ENCODE measurements around the gene ALCAM. TPM values are rescaled to one million over a fixed set of nuclear protein-coding genes. Genes with fewer than 3 reads are reported as not detected.
"Not testable (repeated sequence)": the region's sequence is repeated elsewhere in the genome, so short reads cannot be mapped to it uniquely, and the experiment has no call there.

The ALCAM gene
- total and polyA plus RNA-seq, 2 donors (not counting 1 experiment from before 2014, with no cell fraction given) = 168 to 188 TPM

- Histone ChIP-seq H4K20me1 (ENCODE audit: control insufficient read depth, extremely low read depth, insufficient read depth, low read length) (no peaks in the 10 kb centered on the region), H3K27me3 (ENCODE audit: control insufficient read depth, insufficient read depth, low read length) (no peaks in the 10 kb centered on the region), H3K9me3 (ENCODE audit: control insufficient read depth, insufficient read depth, low read depth, low read length) (no peaks in the 10 kb centered on the region), H3K79me2 (ENCODE audit: control insufficient read depth, insufficient read depth, low read length) (peaks cover 59% of the 10 kb centered on the region), H3K36me3 (ENCODE audit: control insufficient read depth, insufficient read depth, low read length) (peaks cover 2% of the 10 kb centered on the region), H3K9ac (ENCODE audit: insufficient read depth, low read length) (no peak overlapping the region), H3K4me2 (ENCODE audit: extremely low read depth, insufficient read depth, low read length) (peak overlapping the region; percentile 52), H3K27ac (ENCODE audit: insufficient read depth, low read length) (no peak overlapping the region), H2AFZ (ENCODE audit: low read length) (no peak overlapping the region), H3K4me3 (replicated peaks in 1 of 4; ENCODE audit: control extremely low read depth in 1 of 4, insufficient read depth in 1 of 4, low read depth in 3 of 4, low read length in 4 of 4) (no peak overlapping the region), H3K4me1 (ENCODE audit: control insufficient read depth, extremely low read depth, insufficient read depth, low read length) (no peaks in the 10 kb centered on the region)
- no peak for TF ChIP-seq EZH2 (IDR thresholded peaks at IDR 0.05; ENCODE audit: low read length, missing control alignments)
- TF ChIP-seq CTCF (conservative IDR thresholded peaks at IDR 0.05 in 1 of 2, IDR thresholded peaks at IDR 0.05 in 1 of 2; ENCODE audit: low read depth in 1 of 2, low read length in 2 of 2) = no peak
- DNase-seq (ENCODE audit: low read depth in 2 of 2) = no peak
Observed at GRCh38 chr3:105385819-105386508, 19.3 kb downstream of the ALCAM start.

- Histone ChIP-seq H3K9ac (ENCODE audit: insufficient read depth, low read length) (no peak overlapping the region), H3K79me2 (ENCODE audit: control insufficient read depth, insufficient read depth, low read length) (peaks cover 65% of the 10 kb centered on the region), H3K27me3 (ENCODE audit: control insufficient read depth, insufficient read depth, low read length) (no peaks in the 10 kb centered on the region), H3K4me2 (ENCODE audit: extremely low read depth, insufficient read depth, low read length) (peak overlapping the region; percentile 13), H3K27ac (ENCODE audit: insufficient read depth, low read length) (peak overlapping the region; percentile 8), H3K9me3 (ENCODE audit: control insufficient read depth, insufficient read depth, low read depth, low read length) (no peaks in the 10 kb centered on the region), H4K20me1 (ENCODE audit: control insufficient read depth, extremely low read depth, insufficient read depth, low read length) (no peaks in the 10 kb centered on the region), H3K4me3 (replicated peaks in 1 of 4; ENCODE audit: control extremely low read depth in 1 of 4, insufficient read depth in 1 of 4, low read depth in 3 of 4, low read length in 4 of 4) (no peak overlapping the region), H3K36me3 (ENCODE audit: control insufficient read depth, insufficient read depth, low read length) (peaks cover 2% of the 10 kb centered on the region), H3K4me1 (ENCODE audit: control insufficient read depth, extremely low read depth, insufficient read depth, low read length) (no peaks in the 10 kb centered on the region), H2AFZ (ENCODE audit: low read length) (no peak overlapping the region)
- TF ChIP-seq CTCF (conservative IDR thresholded peaks at IDR 0.05 in 1 of 2, IDR thresholded peaks at IDR 0.05 in 1 of 2; ENCODE audit: low read depth in 1 of 2, low read length in 2 of 2) (no peak), EZH2 (IDR thresholded peaks at IDR 0.05; ENCODE audit: low read length, missing control alignments) (no peak)
- DNase-seq (ENCODE audit: low read depth in 2 of 2) = peak; percentile 37 to 69
Observed at GRCh38 chr3:105387122-105387751, 20.5 kb downstream of the ALCAM start.

GRCh38 chr3:105388176-105388575 is 21.5 kb downstream of the ALCAM start:
- no peaks in the 10 kb centered on the region for H3K27me3 ChIP-seq (ENCODE audit: control insufficient read depth, insufficient read depth, low read length)
- H3K4me1 ChIP-seq (ENCODE audit: control insufficient read depth, extremely low read depth, insufficient read depth, low read length) = no peaks in the 10 kb centered on the region
- H3K79me2 ChIP-seq (ENCODE audit: control insufficient read depth, insufficient read depth, low read length) = peaks cover 67% of the 10 kb centered on the region
- no peak for DNase-seq (ENCODE audit: low read depth in 2 of 2)
- H3K27ac ChIP-seq (ENCODE audit: insufficient read depth, low read length) = no peak overlapping the region
- peaks cover 2% of the 10 kb centered on the region for H3K36me3 ChIP-seq (ENCODE audit: control insufficient read depth, insufficient read depth, low read length)
- H3K9me3 ChIP-seq (ENCODE audit: control insufficient read depth, insufficient read depth, low read depth, low read length) = no peaks in the 10 kb centered on the region
- TF ChIP-seq CTCF (conservative IDR thresholded peaks at IDR 0.05 in 1 of 2, IDR thresholded peaks at IDR 0.05 in 1 of 2; ENCODE audit: low read depth in 1 of 2, low read length in 2 of 2) (no peak), EZH2 (IDR thresholded peaks at IDR 0.05; ENCODE audit: low read length, missing control alignments) (no peak)
- no peak overlapping the region for H3K4me2 ChIP-seq (ENCODE audit: extremely low read depth, insufficient read depth, low read length)
- no peaks in the 10 kb centered on the region for H4K20me1 ChIP-seq (ENCODE audit: control insufficient read depth, extremely low read depth, insufficient read depth, low read length)
- no peak overlapping the region for H3K4me3 ChIP-seq (replicated peaks in 1 of 4; ENCODE audit: control extremely low read depth in 1 of 4, insufficient read depth in 1 of 4, low read depth in 3 of 4, low read length in 4 of 4)
- H2AFZ ChIP-seq (ENCODE audit: low read length) = no peak overlapping the region
- H3K9ac ChIP-seq (ENCODE audit: insufficient read depth, low read length) = no peak overlapping the region

- H3K4me1 ChIP-seq (ENCODE audit: control insufficient read depth, extremely low read depth, insufficient read depth, low read length); DNase-seq (ENCODE audit: low read depth in 2 of 2); H3K9ac ChIP-seq (ENCODE audit: insufficient read depth, low read length); H3K27ac ChIP-seq (ENCODE audit: insufficient read depth, low read length); H3K27me3 ChIP-seq (ENCODE audit: control insufficient read depth, insufficient read depth, low read length); H4K20me1 ChIP-seq (ENCODE audit: control insufficient read depth, extremely low read depth, insufficient read depth, low read length); H3K36me3 ChIP-seq (ENCODE audit: control insufficient read depth, insufficient read depth, low read length); H3K9me3 ChIP-seq (ENCODE audit: control insufficient read depth, insufficient read depth, low read depth, low read length); H2AFZ ChIP-seq (ENCODE audit: low read length); H3K4me2 ChIP-seq (ENCODE audit: extremely low read depth, insufficient read depth, low read length); H3K4me3 ChIP-seq (replicated peaks in 1 of 4; ENCODE audit: control extremely low read depth in 1 of 4, insufficient read depth in 1 of 4, low read depth in 3 of 4, low read length in 4 of 4): not testable (repeated sequence)
- peaks cover 69% of the 10 kb centered on the region for H3K79me2 ChIP-seq (ENCODE audit: control insufficient read depth, insufficient read depth, low read length)
Observed at GRCh38 chr3:105389759-105390158, 23.1 kb downstream of the ALCAM start.
